Activated T-helper 1 cell treated with anti-CD3 and anti-CD28 coated beads, Interleukin-12 subunit alpha, Interleukin-12 subunit beta, Interleukin-2, Interleukin-4 antibody, amounts not matched to agents 30 ng/mL and 10 ng/mL and 1 ng/mL, durations not matched to agents 14 hours and 24 hours and 36 hours (primary cell): ENCODE results near the gene CDH4. TPM values are rescaled to one million over a fixed set of nuclear protein-coding genes. Genes with fewer than 3 reads are reported as not detected.

Experiments
- DNase-seq: peaks from one replicate; pipeline ENCODE4 v3.0.0; 2021; ENCODE audit warnings: low spot score
- H3K27ac Mint-ChIP-seq: one replicate; pipeline ENCODE4 v1.8.0; 2021; ENCODE audit warnings: mild to moderate bottlenecking, mixed read lengths
- H3K27me3 Mint-ChIP-seq: one replicate; pipeline ENCODE4 v1.8.0; 2022; ENCODE audit warnings: mild to moderate bottlenecking, moderate library complexity, mixed read lengths; ENCODE audit not compliant: insufficient read depth
- H3K36me3 Mint-ChIP-seq: one replicate; pipeline ENCODE4 v1.8.0; 2021; ENCODE audit warnings: low read depth, mixed read lengths
- H3K4me1 Mint-ChIP-seq: one replicate; pipeline ENCODE4 v1.8.0; 2021; ENCODE audit warnings: low read depth, mixed read lengths
- H3K4me3 Mint-ChIP-seq: one replicate; pipeline ENCODE4 v1.8.0; 2021; ENCODE audit warnings: mild to moderate bottlenecking, moderate library complexity, mixed read lengths
- H3K9me3 Mint-ChIP-seq: one replicate; pipeline ENCODE4 v1.8.0; 2021; ENCODE audit warnings: mixed read lengths
- intact Hi-C: fragments of 100-400 bp; cut with micrococcal nuclease; formaldehyde crosslinking; loops from one replicate; pipeline ENCODE4 v1.15.1; 2024
- total RNA-seq: library from RNA; stranded (reverse); gene quantifications from 2 replicates; pipeline ENCODE4 v1.2.3, GENCODE V29; 2022

The CDH4 gene
- total RNA-seq, 1 donor from 2014 or later, result not detected

- intact Hi-C loops, result no loop called here
- no peaks in the 10 kb centered on the region for H3K36me3 Mint-ChIP-seq
- H3K4me3 Mint-ChIP-seq, result no peak overlapping the region
- H3K27ac Mint-ChIP-seq, result no peak overlapping the region
- DNase-seq, result no peak
- no peaks in the 10 kb centered on the region for H3K27me3 Mint-ChIP-seq
- H3K4me1 Mint-ChIP-seq, result no peaks in the 10 kb centered on the region
- H3K9me3 Mint-ChIP-seq, result peaks cover 11% of the 10 kb centered on the region
These were observed 22.3 kb downstream of the CDH4 start for GRCh38 chr20:61274326-61274725.

DNA sequence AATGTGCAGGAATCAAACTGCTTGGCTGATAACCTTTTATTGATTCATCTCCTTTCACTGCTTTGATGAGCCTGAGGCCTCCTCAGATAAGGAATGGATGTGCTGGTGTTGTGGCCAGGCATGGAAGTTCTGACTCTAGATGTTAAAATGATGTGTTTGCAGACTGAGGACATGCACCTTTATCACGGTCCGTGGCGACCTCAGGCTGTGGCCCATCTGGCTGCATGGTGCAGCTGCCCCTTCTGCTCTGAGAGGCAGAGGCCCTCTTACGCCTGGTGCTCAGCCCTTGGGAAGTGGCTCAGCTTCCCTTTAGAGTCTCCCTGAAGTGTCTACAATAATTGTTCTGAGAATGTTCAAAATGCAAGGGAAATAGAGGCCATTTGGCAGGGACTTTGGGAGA, 26.2 kb downstream of the CDH4 start:
- Mint-ChIP-seq H3K36me3 (no peaks in the 10 kb centered on the region), H3K27me3 (no peaks in the 10 kb centered on the region), H3K9me3 (peaks cover 16% of the 10 kb centered on the region), H3K27ac (no peak overlapping the region), H3K4me3 (no peak overlapping the region), H3K4me1 (no peaks in the 10 kb centered on the region)
- DNase-seq, result no peak
- intact Hi-C loops, result no loop called here

- H3K4me3 Mint-ChIP-seq, result no peak overlapping the region
- intact Hi-C loops, result no loop called here
- no peaks in the 10 kb centered on the region for H3K36me3 Mint-ChIP-seq
- no peak overlapping the region for H3K27ac Mint-ChIP-seq
- peaks cover 10% of the 10 kb centered on the region for H3K9me3 Mint-ChIP-seq
- no peak for DNase-seq
- no peaks in the 10 kb centered on the region for H3K27me3 Mint-ChIP-seq
- H3K4me1 Mint-ChIP-seq, result no peaks in the 10 kb centered on the region
These were observed 27.6 kb downstream of the CDH4 start for GRCh38 chr20:61279621-61280150.

DNA sequence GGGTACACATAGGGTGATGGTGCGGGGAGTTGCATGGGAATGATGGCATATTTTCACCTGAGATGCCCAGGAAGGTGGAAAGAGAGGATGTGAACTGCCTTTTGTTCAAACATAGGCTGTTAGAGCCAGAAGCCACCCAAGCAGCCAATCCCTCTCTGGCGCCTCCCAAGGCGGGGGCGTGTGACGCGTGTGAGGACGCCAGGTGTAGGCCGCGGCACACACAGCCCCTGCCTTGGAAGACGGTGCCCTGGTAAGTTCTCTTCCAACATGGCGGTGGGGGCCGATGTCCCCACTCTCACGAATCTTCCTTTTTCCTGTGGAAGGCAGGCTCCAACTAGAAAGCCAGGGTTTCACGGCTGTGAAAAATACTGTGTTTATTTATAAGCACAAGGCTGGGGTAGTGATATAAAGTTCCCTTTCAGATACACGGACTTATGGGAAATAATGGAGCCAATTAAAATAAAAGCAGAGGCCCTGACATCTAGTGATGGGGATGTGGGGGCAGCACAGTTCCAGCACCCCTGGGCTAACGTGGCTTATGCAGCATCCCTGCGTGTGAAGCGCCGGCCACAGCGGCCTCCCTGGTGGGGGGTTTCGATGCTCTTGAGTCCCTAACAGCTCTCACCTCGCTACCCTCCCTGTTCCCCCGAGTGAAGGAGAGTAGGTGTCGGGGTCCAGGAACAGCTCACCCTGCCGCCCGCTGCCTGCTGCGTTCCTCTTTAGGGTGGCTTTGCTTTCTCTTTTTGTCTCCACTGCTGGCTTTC, 28.3 kb downstream of the CDH4 start:
- no peak for DNase-seq
- intact Hi-C loops, result no loop called here
- no peaks in the 10 kb centered on the region for H3K4me1 Mint-ChIP-seq

DNA sequence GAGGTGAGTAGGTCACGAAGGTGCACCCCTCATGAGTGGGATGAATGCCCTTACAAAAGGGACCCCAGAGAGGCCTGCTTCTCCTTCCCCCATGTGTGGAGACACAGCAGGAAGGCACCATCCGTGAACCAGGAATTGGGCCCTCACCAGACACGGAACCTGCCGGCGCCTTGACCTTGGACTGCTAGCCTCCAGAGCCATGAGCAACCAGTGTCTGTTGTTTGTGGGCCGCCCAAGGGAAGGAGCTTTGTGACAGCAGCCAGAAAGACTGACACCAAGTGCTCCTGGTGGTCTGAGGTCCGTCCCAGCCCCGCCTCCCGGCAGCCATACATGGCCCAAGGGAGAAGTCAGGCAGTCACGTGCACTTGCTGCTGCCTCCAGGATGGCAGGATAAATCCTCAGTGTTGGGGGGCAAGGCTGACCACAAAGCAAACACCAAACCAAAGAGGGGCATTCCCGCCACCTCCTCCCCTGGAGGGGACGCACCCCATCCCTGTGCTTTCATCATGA, 29.3 kb downstream of the CDH4 start:
- H3K9me3 Mint-ChIP-seq, result peaks cover 10% of the 10 kb centered on the region
- no peak for DNase-seq
- H3K27ac Mint-ChIP-seq, result no peak overlapping the region
- H3K4me3 Mint-ChIP-seq, result no peak overlapping the region
- intact Hi-C loops, result no loop called here
- H3K4me1 Mint-ChIP-seq, result no peaks in the 10 kb centered on the region
- no peaks in the 10 kb centered on the region for H3K27me3 Mint-ChIP-seq
- H3K36me3 Mint-ChIP-seq, result no peaks in the 10 kb centered on the region

More for the DNA sequence above, 28.3 kb downstream of the CDH4 start:
- Mint-ChIP-seq H3K4me3 (no peak overlapping the region), H3K9me3 (peaks cover 10% of the 10 kb centered on the region), H3K27me3 (no peaks in the 10 kb centered on the region), H3K36me3 (no peaks in the 10 kb centered on the region), H3K27ac (no peak overlapping the region)

- no peak for DNase-seq
- intact Hi-C loops, result no loop called here
- Mint-ChIP-seq H3K27ac (no peak overlapping the region), H3K36me3 (no peaks in the 10 kb centered on the region), H3K4me1 (no peaks in the 10 kb centered on the region), H3K9me3 (peaks cover 10% of the 10 kb centered on the region), H3K4me3 (no peak overlapping the region), H3K27me3 (no peaks in the 10 kb centered on the region)
These were observed 32.7 kb downstream of the CDH4 start for GRCh38 chr20:61284752-61285151.

DNA sequence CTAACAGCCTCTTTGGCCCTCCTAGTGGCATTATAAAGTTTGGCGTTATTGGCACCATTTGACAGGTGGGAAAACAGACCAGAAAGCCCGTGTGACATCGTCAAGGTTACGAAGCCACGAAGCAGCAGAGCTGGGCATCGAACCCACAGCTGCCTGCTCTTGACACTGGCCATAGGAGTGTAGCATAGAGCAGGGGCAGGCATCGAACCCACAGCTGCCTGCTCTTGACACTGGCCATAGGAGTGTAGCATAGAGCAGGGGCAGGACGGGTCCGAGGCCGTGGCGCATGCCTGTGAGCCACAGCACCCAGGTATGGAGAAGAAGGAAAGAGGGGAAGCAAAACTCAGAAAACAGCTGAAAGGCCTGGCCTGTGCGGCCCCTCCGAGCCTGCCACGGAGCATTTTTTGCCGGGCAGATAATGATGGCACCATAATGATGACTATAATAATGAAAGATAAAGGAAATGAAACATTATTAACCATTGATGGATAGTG, 33.1 kb downstream of the CDH4 start:
- Mint-ChIP-seq H3K27me3 (no peaks in the 10 kb centered on the region), H3K9me3 (peaks cover 10% of the 10 kb centered on the region), H3K36me3 (no peaks in the 10 kb centered on the region), H3K4me1 (no peaks in the 10 kb centered on the region), H3K27ac (no peak overlapping the region), H3K4me3 (no peak overlapping the region)
- DNase-seq, result no peak
- intact Hi-C loops, result no loop called here

DNA sequence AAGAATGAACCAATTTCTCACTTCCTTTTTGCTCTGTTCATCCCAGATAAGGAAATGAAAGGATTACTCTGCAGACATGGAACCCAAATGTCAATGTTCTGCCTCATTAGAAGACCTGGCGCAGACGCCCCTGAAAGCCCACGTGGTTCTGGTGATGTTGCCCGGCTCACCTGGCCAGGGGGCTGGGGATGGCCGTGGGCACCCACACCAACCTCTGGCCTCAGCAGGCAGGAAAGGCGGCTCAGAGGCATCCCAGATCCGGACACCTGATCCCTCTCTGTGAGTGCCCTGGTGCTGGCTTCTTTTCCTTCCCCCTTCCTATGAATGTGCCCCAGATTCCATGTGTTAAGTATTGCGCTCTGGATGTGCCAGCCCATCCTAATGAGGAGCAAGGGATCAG, 33.6 kb downstream of the CDH4 start:
- H3K27ac Mint-ChIP-seq, result no peak overlapping the region
- no peak for DNase-seq
- intact Hi-C loops, result no loop called here
- H3K4me1 Mint-ChIP-seq, result no peaks in the 10 kb centered on the region
- H3K4me3 Mint-ChIP-seq, result no peak overlapping the region
- H3K36me3 Mint-ChIP-seq, result no peaks in the 10 kb centered on the region
- peaks cover 10% of the 10 kb centered on the region for H3K9me3 Mint-ChIP-seq
- H3K27me3 Mint-ChIP-seq, result no peaks in the 10 kb centered on the region

DNA sequence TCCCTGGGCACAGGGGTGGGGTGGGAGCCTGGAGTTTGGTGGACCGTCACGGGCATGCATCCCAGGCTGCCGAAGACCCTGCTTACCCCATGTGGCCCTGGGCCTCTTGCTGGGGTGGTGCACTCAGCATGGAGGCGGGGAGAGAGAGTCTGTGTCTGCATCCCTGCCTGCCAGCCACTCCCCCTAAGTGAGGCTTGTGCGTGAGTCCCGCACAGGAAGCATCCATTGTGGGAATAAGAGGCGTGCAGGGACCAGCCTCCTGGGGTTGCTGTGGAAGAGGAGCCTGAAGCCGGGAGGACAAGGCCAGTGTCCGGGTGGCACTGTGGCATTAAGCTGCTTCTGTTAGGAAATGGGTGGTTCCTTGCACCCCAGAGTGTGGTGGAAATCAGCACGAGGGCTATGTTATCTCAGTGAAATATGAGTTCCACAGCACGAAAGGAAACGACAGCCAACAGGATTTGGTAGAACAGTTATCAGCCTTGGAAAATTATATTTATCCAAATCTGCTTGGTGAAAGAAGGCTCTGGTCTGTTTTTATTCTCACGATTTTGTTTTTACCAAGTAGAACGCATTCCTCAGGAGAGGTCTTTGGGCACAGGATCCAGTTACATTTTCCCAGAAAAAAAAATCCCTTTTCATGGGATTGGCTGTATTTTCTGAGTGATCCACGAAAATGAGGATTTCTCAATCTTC, 35.7 kb downstream of the CDH4 start:
- no peaks in the 10 kb centered on the region for H3K36me3 Mint-ChIP-seq
- no peaks in the 10 kb centered on the region for H3K27me3 Mint-ChIP-seq
- H3K4me1 Mint-ChIP-seq, result no peaks in the 10 kb centered on the region
- no peak for DNase-seq
- H3K9me3 Mint-ChIP-seq, result peaks cover 5% of the 10 kb centered on the region
- H3K4me3 Mint-ChIP-seq, result no peak overlapping the region
- intact Hi-C loops, result no loop called here
- no peak overlapping the region for H3K27ac Mint-ChIP-seq

DNA sequence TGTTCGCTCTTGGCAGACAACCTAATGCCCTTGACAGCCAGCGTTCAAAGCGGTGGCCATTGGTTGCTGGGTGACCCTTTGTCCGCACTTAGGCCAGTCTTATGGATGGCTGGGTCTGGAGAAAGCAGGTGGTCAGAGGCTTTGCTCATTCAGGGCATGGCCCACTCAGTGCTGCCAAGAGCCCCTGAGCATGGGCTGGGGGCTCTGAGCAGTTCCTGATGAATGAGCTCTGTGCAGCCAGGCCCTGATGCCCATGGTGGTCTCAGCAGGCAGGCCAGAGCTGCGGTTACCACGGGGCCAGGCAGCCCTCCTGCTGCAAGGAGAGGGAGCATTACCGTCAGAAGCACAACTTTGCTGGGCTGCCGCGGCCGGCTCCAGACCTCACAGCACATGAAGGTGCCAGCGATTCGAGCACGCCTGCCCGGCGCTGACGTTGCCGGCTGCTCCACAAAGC, 36.3 kb downstream of the CDH4 start:
- peaks cover 5% of the 10 kb centered on the region for H3K9me3 Mint-ChIP-seq
- H3K4me3 Mint-ChIP-seq, result no peak overlapping the region
- H3K27ac Mint-ChIP-seq, result no peak overlapping the region
- no peaks in the 10 kb centered on the region for H3K27me3 Mint-ChIP-seq
- intact Hi-C loops, result no loop called here
- no peaks in the 10 kb centered on the region for H3K4me1 Mint-ChIP-seq
- DNase-seq, result no peak
- no peaks in the 10 kb centered on the region for H3K36me3 Mint-ChIP-seq

DNA sequence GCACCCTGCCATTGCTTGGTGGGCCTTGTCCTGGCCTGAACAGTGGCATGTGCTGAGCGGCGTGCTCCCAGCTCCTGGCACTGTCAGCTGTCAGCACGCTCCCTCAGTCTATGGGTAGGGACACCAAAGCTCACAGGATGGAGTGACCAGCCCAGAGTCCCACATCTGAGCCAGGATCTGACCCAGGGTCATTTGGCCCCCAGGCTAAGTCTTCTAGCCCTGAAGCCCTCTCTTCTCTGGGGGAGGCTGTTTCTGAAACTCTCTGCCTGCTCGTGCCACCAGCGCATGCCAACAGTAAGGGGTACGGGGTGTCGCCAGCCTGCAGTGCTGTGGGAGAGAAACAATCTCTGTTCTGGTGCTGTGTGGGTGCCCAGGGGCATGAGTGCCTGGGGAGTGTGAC, 37.1 kb downstream of the CDH4 start:
- Mint-ChIP-seq H3K4me1 (no peaks in the 10 kb centered on the region), H3K27me3 (no peaks in the 10 kb centered on the region), H3K4me3 (no peak overlapping the region), H3K27ac (no peak overlapping the region), H3K36me3 (no peaks in the 10 kb centered on the region), H3K9me3 (peaks cover 4% of the 10 kb centered on the region)
- no peak for DNase-seq
- intact Hi-C loops, result no loop called here

DNA sequence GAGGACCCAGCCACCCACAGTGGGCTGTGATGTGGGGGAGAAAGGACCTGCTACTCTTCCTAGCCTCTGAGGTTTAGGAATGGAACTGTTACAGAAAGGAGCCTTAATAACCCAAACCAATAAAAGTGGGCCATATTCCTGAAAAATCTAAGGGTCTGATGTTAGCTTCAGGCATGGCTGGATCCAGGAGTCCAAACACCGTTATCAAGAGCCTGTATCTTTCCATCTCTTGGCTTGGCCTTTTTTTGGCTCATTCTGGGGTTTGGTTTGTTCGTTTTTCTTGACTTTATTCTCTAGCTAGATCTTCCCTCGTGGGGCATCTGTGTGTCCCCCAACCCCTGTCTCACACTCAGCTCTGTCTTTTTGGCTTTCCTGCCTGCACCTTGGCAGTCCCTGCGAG, 38.7 kb downstream of the CDH4 start:
- Mint-ChIP-seq H3K9me3 (no peaks in the 10 kb centered on the region), H3K4me1 (no peaks in the 10 kb centered on the region), H3K27me3 (no peaks in the 10 kb centered on the region), H3K4me3 (no peak overlapping the region), H3K36me3 (no peaks in the 10 kb centered on the region), H3K27ac (no peak overlapping the region)
- intact Hi-C loops, result no loop called here
- no peak for DNase-seq

DNA sequence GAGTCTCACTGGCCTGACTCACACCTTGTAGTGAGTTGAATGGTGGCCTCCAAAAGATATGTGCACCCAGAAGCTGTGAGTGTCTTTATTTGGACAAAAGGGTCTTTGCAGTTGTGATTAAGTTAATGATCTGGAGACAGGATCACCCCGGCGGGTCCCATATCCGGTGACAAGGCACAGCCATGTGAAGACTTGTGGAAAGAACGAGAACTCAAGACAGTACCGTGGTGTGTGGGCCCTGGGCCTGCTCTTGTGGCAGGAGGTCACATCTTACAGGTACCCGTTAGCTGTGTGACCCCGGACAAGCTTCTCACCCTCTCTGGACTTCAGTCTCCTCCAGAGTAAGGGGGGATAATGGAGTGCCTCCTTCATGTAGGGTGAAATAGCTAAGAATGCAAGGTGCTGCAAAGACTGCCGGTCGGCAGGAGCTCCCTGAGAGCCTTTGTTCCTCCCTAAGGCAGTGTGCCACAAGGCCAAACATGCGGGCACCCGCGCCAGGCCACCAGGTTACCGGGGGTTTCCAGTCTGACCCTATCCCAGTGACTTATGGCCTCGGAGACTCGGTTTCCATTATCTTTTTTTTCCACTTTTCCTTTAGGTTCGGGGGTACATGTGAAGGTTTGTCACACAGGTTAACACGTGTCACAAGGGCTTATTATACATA, 39.2 kb downstream of the CDH4 start:
- intact Hi-C loops, result no loop called here
- no peaks in the 10 kb centered on the region for H3K4me1 Mint-ChIP-seq
- no peaks in the 10 kb centered on the region for H3K9me3 Mint-ChIP-seq
- DNase-seq, result no peak
- no peak overlapping the region for H3K27ac Mint-ChIP-seq
- no peak overlapping the region for H3K4me3 Mint-ChIP-seq
- H3K27me3 Mint-ChIP-seq, result no peaks in the 10 kb centered on the region
- no peaks in the 10 kb centered on the region for H3K36me3 Mint-ChIP-seq
